SIG-M5 (cell line): Measurements from ENCODE around the gene PARD6G.

Experiments used
- DNase-seq: peaks from one replicate; lab custom pipeline; 2025; lab: John Stamatoyannopoulos, UW

PARD6G gene

DNA sequence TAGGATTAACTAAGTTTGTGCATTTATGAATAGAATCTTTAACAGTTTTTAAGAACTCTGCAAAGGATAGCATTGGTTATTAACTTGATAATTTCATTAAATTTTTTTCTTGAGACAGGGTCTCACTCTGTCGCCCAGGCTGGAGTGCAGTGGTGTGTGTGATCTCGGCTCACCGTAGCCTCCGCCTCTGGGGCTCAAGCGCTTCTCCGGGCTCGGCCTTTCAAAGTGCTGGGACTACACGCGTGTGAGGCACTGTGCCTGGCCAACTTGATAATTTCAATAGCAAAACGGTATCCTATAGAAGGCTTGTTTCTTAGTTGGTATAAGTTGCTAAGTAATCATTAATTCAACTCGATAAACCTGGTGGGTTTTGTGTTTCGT, 100.3 kb downstream of the PARD6G start:
- DNase-seq: no peak

DNA sequence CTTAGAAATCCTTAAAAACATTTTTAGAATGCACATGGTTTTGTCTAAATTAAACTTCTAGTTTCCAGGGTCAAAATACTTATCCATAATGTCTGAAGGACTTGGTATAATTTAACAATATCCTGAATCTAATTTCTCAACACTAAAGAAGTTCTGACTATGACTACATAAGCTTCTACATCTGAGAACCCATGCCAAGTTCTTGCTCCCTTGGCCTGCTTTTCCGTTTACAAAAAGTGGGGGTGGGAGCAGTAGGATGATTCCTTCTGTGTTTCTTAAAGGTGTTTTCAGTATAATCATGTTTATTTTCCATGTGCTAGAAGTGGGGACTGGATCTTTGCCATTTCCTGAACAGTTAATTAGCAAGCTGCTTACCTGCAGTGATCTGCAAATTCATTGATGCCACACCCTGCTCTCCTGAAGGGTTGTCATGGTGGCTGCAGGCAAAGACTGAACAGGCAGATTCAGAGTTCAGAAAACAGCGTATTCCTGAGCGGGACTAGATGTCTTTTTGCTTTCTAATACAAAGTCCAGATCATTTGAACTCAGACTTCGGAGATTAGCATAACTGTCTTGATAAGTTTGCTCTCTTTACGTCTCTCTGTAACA, 102.0 kb downstream of the PARD6G start:
- DNase-seq: no peak

GRCh38 chr18:80143881-80144280, 103.4 kb downstream of the PARD6G start:
- no peak for DNase-seq

- no peak for DNase-seq
These were observed 106.8 kb downstream of the PARD6G start for GRCh38 chr18:80140455-80140985.

DNA sequence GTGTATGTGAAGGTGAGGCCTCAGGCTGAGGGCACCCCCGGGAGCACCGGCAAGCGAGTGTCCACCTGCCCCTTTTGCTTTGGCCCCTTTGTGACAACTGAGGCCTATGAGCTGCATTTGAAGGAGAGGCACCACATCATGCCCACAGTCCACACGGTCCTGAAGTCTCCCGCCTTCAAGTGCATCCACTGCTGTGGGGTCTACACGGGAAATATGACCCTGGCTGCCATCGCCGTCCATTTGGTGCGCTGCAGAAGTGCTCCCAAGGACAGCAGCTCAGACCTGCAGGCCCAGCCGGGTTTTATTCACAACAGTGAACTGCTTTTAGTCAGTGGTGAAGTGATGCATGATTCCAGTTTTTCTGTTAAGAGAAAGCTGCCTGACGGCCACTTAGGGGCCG, 109.3 kb downstream of the PARD6G start:
- DNase-seq: no peak

GRCh38 chr18:80137137-80137536, 110.2 kb downstream of the PARD6G start:
- DNase-seq: no peak

- no peak for DNase-seq
These were observed 110.6 kb downstream of the PARD6G start for GRCh38 chr18:80136679-80137078.

DNA sequence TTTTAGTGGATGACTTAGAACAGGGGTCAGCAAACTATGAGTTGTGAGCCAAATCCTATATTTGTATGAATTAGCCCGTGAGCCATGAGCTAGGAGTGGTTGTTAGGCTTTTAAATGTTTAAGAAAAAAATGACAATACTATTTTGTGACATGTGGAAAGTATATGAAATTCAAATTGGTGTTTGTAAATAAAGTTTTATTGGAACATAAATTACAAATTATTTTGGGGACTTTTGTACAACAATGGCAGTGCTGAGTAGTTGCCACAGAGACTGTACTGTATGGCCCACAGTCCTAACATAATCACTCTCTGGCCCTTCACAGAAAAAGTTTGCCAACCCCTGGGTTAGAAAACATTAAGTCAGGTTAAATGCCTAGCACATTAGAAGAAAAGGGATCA, 112.2 kb downstream of the PARD6G start:
- no peak for DNase-seq

GRCh38 chr18:80133124-80133523, 114.2 kb downstream of the PARD6G start:
- no peak for DNase-seq

DNA sequence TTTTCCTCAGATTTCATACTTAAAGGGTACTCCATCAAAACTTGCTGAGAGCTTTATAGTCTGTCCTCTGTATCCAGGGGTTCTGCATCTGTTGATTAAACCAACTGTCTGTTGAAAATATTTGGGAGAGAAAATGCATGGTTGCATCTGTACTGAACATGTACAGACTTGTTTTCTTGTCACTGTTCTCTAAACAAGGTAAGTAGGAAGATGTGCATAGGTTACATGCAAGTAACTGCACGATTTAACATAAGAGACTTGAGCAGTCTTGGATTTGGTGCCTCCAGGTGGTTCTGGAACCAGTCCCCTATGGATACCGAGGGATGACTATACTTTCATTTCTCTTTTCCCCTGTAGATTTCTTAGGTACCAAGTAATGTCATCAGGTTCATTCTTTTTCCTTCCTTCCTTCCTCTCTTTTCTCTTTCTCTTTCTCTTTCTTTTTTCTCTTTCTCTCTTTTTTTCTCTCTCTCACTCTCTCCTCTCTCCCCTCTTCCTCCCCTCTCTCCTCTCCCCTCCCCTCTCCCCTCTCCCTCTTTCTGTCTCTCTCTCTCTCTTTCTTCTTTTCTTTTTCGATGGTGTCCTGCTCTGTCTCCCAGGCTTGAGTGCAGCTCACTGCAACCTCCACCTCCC, 115.0 kb downstream of the PARD6G start:
- no peak for DNase-seq

DNA sequence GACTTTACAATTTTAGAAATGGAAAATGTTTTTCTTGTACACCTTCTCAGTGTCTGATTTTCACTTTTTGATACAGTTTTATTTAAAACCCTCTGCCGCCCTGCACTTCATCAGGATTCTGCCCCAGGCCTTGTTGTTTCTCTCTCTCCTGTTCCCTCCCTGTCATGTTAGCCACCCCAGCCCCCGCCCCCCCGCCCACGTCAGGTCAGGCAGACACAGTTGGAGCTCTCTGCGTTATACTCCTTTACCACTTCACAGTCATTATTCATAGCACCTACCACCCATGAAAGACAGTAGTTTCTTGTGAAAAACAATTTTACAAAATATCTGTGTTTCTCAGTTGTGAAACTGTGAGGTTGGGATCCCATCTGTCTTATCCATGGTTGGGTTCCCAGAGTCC, 116.8 kb downstream of the PARD6G start:
- DNase-seq: no peak

DNA sequence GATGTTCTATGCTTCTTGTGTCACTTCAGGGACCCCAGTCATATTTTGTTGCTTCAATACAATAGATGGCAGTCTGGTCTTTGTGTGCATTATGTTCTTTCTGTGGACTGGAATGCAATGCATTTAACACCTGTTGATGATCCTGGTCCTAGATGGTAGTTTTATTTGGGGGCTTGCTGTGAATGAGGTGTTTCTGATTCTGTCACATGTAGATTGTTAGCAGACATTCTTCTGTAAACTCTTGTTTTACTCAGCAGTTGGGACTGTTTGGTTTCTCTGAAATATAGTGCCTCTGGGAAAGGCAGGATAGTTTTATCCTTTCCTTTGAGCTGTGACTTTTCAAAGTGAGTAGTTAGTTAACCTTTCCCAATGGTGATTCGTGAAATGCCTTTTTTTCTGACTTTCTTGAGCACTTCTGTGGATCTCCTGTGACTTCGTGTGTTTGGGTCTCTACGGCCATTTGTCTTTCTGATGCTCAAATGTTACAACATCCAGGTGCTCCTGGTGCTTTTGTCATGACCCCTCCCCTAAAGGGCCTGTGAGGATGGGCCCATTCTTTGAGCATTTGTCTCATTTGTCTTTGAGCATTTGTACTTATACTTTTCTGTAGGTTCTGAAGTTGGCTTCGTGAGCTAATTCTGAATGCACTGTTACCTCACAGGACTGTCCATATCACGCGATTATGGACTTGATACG, 117.5 kb downstream of the PARD6G start:
- DNase-seq: no peak

DNA sequence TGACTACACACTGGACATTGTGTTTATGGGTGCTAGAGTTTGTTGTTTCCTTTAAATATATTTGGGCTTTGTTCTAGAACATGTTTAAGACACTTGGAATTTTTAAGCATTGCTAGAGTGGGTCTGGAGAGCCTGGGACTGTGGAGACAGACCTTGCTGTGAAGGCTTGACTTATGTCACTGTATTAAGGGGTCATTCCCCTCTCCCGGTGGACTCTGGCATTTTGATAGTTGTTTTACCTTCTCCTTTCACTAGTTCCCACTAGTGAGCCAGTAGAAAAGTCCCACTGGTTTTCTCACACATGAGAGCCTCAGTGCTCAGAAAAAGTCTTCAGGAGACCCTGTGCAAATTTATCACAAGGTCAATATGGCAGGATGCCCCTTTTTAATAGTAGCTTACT, 119.7 kb downstream of the PARD6G start:
- DNase-seq: no peak

- DNase-seq: no peak
These were observed 120.5 kb downstream of the PARD6G start for GRCh38 chr18:80126797-80127196.

DNA sequence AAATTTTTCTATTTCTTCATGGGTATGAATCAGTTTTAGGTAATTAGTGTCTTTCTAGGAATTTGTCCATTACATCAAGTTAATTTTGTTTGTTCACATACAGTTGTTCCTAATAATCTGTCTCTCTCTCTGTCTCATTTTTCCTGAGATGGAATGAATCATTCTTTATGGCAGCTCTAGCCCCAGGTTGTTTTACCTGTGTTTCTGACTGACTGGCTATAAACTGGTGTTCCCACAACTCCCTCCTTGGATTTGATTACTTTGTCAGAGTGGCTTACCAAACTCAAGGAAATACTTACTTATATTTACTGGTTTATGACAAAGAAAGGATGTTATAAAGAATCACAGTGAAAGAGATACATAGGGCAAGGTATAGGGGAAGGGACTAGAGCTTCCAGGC, 123.2 kb downstream of the PARD6G start:
- no peak for DNase-seq

DNA sequence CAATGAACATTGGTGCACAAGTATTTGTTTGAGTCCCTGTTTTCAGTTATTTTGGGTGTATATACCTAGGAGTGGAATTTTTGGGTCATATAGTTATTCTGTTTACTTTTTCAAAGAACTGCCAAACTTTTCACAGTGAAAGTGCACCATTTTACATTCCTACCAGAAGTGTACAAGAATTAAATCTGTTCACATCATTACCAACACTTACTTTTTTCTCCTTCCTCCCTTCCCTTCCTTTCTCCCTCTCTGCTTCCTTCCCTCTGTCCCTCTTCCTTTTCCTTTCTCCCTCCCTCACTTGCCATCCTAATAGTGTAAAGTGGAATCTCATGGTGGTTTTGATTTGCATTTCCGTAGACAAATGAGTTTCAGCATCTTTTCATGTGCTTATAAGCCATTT, 126.4 kb downstream of the PARD6G start:
- no peak for DNase-seq

DNA sequence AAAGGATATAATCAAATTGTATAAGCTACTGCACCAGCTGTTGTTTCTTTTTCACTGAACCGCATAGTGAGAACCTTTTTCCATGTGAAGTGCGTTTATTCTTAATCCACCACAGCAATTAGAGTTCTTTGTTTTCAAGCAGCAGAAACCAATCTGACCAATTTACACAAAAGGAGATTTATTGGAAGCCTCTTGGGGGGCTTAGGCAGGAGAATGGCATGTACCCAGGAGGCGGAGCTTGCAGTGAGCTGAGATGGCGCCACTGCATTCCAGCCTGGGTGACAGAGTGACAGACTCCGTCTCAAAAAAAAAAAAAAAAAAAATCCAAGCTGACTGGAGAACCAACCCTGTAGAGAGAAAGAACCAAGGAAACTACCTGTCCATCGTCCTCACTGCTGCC, 128.2 kb downstream of the PARD6G start:
- DNase-seq: no peak

DNA sequence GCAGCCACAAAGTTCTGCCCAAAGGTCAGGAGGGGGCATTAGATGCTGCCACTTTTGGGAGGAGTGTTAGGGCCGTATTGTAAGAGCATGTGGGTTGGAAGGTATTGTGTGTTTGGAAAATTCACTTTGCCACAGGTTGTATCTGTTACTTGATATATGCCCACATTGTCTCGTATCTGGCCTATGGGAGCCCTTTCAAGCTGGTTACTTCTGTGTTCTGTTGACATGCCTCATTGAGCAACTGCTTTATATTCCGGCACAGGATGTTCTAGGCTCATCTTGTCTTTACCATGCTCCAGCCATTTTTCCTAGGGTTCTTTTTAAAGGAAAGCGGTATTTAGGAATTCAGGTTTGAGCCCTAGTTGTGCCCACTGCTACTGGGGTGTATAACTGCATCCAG, 132.3 kb downstream of the PARD6G start:
- DNase-seq: no peak

GRCh38 chr18:80112624-80113248, 134.6 kb downstream of the PARD6G start:
- DNase-seq: no peak

- DNase-seq: no peak
These were observed 137.6 kb downstream of the PARD6G start for GRCh38 chr18:80109676-80110078.

GRCh38 chr18:80108739-80109675, 138.3 kb downstream of the PARD6G start, which contains the start of gene ADNP2:
Gene ADNP2 (plus strand): TSS chr18:80109262. CDS start chr18:80117543, 8,281 bp downstream.
- DNase-seq: peak; percentile 2

- no peak for DNase-seq
These were observed 139.2 kb downstream of the PARD6G start for GRCh38 chr18:80108121-80108536.
